DLD1 (cell line): ENCODE measurements around the gene REL.
"Not testable (repeated sequence)": the region's sequence is repeated elsewhere in the genome, so short reads cannot be mapped to it uniquely, and the experiment has no call there.

ENCODE experiments used
- in situ Hi-C: cut with HindIII; loops from 2 replicates; pipeline ENCODE4 v1.10.0; 2017; ENCODE audit warnings: low sequenced_read_pairs

The REL gene

DNA sequence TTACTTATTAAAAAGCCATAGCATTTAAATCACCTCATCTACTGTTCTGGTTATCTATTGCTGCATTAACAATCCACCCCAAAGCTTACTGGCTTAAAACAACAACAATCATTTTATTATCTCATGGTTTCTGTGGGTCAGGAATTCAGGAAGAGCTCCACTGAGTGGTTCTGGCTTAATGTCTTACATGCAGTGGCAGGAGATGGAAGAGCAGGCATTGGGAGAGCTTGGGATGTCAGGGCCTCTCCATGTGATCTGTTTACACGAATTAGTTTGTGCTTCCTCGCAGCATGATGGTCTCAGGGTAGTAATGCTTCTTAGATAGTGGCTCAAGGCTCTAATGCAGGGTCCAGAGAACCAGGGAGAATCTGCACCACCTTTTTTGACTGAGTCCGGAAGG, 14.4 kb upstream of the REL start:
- in situ Hi-C loops: no loop called here

DNA sequence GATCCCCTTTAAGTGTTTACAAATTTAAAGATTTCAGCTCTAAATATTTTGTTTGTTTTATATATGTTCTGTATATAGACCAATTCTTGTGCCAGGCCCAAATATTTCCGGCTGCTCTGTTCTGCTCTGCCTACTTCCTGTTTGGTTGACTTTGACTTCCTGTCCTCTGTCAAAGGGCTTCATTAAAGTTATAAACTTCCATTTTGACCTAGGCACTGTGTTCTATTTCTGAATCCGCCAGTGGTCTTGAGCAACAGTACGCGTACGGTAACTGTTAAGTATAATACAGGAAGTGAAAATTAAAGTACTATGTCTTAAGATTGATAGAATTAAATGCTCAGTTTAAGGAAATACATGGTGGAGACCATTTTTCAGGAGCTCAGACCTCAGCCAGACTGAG, 13.5 kb upstream of the REL start:
- in situ Hi-C loops: no loop called here

DNA sequence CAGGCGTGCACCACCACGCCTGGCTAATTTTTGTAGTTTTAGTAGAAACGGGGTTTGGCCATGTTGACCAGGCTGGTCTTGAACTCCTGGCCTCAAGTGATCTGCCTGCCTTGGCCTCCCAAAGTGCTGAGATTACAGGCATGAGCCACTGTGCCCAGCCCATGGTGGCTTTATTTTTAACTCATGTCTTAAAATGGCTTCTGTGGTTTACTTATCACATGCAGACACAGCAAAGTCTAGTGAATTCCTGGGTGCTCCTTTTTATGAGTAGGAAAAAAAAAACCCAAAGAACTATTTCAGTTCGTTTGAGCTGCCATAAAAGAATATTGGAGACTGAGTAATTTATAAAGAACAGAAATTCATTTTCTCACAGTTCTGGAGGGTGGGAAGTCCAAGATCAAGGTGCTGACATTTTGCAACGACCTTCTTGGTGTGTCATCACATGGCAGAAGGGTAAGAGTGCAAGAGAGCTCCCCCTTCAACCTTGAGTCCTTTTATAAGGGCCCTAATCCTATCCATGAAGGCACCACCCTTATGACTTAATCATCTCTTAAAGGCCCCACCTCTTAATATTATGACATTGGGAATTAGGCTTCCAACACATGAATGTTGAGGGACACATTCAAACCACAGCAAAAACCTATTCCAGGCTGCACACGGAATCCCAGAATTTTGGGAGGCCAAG, 12.6 kb upstream of the REL start:
- in situ Hi-C loops: no loop called here

DNA sequence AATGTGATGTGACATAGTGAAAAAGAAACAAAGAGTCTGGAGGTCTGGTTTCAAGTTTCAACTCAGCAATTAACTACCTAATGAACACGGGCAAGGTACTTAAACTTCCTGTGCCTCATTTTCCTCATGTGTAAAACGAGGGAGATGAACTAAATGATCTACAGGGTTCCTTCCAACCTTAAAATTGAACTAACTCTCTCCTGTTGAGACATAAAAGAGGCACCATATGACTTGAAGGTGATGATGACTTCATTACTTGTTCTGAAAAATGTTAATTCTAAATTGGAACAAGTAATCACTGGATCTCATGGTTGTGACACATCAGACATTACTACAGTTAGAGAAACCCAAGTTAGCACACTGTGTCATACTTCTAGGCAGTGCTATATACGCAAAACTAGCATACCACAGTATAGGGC, 8.9 kb upstream of the REL start:
- in situ Hi-C loops: no loop called here

GRCh38 chr2:60873381-60873780, 8.0 kb upstream of the REL start:
- in situ Hi-C loops: no loop called here

DNA sequence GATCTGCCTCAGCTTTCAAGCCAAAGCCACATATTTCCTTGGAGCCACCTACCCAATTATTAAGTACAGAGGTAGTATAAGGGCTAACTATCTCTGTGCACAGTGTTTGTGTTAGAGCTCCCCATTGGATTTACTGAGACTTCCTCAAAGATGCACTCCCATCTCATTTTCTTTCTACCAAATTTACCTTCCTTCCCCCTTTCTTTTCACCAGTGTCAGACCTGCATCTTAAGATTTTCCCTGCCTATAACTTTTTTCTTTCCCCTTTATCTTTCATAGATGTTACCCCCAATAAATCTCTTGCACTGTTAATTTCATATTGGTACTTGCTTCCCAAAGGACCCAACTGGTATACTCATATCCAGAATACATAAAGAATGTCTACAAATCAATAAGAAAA, 5.9 kb upstream of the REL start:
- in situ Hi-C loops: no loop called here

DNA sequence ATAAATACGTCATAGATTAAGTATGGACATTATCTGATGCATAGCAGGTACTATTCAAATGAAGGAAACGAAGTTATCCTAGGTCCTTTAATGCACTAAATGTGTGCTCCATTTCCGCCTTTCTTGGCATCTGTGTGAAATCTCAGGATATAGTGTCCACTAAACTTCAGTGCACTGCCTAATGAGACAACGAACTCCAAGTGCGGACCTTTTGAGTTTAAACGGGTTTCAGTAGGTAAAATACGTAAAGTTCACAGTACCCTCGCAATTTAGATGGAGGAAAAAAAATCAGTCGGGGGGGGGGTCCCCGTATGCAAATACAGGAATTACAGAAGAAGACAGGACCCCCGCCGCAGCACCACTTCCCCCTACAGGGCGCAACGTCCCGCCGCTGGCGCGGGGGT, 729 bp upstream of the REL start:
- in situ Hi-C loops: no loop called here

GRCh38 chr2:60882971-60883753, 1.8 kb downstream of the REL start:
- in situ Hi-C loops: no loop called here

GRCh38 chr2:60883896-60884295, 2.5 kb downstream of the REL start:
- in situ Hi-C loops: no loop called here

DNA sequence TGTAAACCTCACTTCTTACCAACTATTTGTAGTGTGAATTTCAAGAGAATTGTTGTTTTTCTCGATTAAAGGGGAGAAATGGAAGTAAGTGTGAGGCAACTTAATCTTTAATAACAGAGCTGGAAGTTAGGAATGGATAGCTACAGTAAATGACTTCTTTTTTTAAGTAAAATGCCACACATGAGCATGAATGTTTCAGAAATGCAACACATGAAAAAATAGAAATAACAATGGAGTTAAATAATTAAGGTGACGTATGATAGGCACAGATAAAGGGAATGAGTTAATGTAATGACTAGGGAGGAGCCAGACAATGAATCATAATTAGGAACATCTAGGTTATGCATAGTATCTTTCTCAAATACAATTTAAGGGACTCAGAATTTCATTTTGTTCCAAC, 3.4 kb downstream of the REL start:
- in situ Hi-C loops: no loop called here

DNA sequence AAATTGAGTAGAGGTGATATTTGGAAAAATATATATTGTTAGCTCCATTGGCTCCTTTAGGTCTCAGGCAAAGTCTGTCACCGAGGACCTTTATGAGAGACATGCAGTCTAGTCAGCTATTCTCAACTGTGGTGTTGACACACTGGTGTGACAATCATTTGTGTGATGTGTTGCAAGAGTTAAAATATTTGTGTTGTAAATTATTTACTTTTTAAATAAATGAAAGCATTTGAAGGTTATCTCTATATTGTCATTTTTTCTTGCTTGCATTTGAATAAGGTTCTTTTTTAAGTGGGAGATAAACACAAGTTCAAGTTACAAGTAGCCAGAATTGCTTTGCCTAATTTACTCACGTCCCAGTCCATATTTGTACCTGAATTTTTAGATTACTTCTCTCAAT, 4.3 kb downstream of the REL start:
- in situ Hi-C loops: no loop called here

- in situ Hi-C loops: no loop called here
Observed at GRCh38 chr2:60886991-60887390, 5.6 kb downstream of the REL start.

DNA sequence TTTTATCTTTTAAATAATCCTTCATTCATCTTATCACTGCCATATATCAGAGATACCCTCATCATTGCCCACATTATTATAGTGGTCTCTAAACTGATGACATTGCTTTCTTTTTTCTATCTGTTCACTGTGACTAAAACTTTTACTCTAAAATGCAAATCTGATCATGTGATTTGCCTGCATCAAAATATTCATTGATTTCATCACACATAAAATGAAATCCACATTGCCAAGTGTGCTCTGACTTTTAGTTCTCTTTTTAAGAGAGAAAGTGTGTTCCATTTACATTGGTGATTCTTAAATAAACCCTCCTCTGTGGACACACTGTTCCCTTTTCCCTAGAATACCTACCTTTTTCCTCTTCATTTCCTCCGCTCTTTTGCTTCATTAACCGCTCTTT, 7.5 kb downstream of the REL start:
- in situ Hi-C loops: no loop called here

GRCh38 chr2:60889581-60890392, 8.4 kb downstream of the REL start:
- in situ Hi-C loops: not testable (repeated sequence)

- in situ Hi-C loops: no loop called here
Observed at GRCh38 chr2:60890393-60890707, 9.0 kb downstream of the REL start.

DNA sequence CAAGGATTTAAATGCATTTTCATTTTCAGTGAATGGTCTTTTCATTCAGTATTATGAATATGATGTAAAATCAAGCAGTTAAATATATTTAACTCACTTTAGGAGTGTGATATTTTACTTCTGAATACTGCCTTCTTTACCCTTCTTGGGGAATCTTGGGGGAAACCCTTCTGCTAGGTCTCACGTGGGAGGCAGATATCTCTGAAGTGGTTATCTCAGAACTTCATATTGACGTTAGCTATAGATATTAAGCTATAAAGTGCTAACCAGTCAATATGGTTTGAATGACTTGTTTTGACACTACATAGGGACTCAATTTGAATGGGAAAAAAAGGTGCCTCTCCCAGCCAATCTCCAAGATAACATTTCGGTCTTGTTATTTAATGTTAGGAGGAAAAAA, 9.8 kb downstream of the REL start:
- in situ Hi-C loops: no loop called here

DNA sequence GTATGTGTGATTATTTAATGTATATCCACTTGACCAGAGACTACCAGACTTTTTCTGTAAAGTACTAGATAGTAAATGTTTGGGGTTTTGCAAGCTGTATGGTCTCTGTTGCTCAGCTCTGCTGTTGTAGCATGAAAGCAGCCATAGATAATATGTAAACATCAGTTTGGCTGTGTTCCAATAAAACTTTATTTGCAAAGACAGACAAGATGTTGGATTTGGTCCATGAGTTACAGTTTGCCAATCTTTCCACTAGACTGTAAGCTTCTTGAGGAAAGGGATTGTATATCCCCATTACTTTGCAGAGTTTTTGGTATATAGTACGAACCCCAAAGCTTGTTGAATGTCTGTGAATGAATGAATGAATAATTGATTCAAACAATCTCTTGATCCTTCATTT, 17.2 kb downstream of the REL start:
- in situ Hi-C loops: no loop called here

DNA sequence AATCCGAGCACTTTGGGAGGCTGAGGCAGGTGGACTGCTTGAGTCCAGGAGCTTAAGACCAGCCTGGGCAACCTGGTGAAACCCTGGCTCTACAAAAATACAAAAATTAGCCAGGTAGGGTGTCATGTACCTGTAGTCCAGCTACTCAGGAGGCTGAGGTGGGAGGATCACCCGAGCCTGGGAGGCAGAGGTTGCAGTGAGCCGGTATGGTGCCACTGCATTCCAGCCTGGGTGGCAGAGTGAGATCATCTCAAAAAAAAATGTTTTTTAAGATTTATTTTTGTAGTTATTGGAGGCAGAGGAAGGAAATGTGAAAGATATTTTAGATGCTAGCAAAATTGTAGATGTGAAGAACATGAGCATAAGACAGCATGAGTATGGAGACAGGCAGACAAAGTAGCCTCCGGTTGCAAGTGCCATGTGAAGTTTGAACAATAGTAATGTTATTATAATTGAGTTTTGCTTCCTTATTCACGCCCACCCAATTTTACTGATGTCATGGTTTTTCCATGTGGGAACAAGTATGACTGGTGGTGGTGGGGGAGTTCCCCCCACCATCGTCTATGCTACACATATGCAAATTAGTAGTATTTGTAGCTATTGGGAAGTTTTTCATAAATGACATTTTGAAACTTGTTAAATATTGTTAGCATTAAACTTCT, 18.0 kb downstream of the REL start:
- in situ Hi-C loops: no loop called here

DNA sequence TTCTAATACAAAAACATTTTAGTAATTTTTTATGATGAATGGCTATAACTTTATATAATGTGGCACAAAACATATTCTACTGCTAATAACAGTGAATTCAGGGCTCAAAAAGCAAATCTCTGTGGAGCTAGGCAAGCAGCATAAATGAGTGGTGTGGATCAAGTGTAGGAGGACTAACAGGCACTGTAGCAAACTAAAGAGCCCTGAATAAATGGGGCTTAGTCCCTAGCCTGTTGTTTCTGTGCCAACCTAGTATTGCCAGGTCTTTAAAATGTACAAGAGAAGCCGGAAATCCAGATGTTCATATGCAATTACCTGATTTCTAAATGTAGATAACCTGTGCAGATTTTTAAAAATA, 18.5 kb downstream of the REL start:
- in situ Hi-C loops: no loop called here

DNA sequence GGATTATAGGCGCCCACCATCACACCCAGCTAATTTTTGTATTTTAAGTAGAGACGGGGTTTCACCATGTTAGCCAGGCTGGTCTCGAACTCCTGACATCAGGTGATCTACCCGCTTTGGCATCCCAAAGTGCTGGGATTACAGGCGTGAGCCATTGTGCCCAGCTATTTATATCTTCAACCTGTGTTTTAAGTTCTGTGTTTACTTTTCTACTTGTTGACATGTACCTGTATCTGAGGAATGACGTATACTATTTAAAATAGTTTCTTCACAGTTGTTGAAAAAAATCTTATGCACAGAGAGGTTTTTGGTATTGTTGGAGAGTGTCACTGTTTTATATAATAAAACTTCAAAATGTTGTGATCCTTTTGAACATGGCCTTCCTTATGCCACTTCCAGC, 19.9 kb downstream of the REL start:
- in situ Hi-C loops: not testable (repeated sequence)

- in situ Hi-C loops: not testable (repeated sequence)
Observed at GRCh38 chr2:60905867-60906266, 24.5 kb downstream of the REL start.

GRCh38 chr2:60906395-60906794, 25.0 kb downstream of the REL start:
- in situ Hi-C loops: no loop called here
